Measurements from ENCODE around the gene MAGEE1.
A peak's percentile ranks its signal among the peaks of the same experiment; 100 is the strongest.

Gene MAGEE1, protein sequence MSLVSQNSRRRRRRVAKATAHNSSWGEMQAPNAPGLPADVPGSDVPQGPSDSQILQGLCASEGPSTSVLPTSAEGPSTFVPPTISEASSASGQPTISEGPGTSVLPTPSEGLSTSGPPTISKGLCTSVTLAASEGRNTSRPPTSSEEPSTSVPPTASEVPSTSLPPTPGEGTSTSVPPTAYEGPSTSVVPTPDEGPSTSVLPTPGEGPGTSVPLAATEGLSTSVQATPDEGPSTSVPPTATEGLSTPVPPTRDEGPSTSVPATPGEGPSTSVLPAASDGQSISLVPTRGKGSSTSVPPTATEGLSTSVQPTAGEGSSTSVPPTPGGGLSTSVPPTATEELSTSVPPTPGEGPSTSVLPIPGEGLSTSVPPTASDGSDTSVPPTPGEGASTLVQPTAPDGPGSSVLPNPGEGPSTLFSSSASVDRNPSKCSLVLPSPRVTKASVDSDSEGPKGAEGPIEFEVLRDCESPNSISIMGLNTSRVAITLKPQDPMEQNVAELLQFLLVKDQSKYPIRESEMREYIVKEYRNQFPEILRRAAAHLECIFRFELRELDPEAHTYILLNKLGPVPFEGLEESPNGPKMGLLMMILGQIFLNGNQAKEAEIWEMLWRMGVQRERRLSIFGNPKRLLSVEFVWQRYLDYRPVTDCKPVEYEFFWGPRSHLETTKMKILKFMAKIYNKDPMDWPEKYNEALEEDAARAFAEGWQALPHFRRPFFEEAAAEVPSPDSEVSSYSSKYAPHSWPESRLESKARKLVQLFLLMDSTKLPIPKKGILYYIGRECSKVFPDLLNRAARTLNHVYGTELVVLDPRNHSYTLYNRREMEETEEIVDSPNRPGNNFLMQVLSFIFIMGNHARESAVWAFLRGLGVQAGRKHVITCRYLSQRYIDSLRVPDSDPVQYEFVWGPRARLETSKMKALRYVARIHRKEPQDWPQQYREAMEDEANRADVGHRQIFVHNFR

DNA sequence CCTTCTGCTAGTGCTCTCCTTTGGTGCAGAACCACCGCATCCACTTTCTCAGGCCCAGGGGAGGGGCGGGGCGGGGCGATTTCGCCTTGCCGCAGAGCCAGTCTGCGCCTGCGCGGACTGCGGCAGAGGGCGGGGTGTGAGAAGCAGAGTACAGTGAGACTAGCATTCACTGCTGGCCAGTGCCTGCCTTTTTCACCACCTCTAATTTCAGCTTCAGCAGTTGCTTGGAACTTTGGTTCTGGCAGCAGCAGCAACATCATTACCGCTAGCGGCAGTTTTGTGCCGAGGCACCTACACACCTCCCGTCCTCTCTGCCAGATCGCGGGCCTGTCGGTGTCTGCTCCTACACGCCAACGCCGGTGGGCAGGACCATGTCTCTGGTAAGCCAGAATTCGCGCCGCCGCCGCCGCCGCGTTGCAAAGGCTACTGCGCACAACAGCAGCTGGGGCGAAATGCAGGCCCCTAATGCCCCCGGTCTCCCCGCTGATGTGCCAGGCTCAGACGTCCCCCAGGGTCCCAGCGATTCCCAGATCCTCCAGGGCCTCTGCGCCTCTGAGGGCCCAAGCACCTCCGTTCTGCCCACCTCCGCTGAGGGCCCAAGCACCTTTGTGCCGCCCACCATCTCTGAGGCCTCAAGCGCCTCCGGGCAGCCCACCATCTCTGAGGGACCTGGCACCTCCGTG is at the start of gene MAGEE1:
TSS of gene MAGEE1 (plus strand) at position 151 of the 683 bp plus-strand sequence. CDS start at position 372, 221 bp downstream.
- Mint-ChIP-seq H3K9me3 (no peaks in the 10 kb centered on the region), H3K27me3 (no peaks in the 10 kb centered on the region), H3K4me1 (peaks cover 0 to 8% of the 10 kb centered on the region in 2 donors), H3K27ac (peak within 1 kb of the TSS; percentile 76), H3K4me3 (peak within 1 kb of the TSS; percentile 89 to 95), H3K36me3 (no peaks in the 10 kb centered on the region)
- ATAC-seq (replicated peaks) (peak; percentile 87 to 90), DNase-seq (peak; percentile 70)

DNA sequence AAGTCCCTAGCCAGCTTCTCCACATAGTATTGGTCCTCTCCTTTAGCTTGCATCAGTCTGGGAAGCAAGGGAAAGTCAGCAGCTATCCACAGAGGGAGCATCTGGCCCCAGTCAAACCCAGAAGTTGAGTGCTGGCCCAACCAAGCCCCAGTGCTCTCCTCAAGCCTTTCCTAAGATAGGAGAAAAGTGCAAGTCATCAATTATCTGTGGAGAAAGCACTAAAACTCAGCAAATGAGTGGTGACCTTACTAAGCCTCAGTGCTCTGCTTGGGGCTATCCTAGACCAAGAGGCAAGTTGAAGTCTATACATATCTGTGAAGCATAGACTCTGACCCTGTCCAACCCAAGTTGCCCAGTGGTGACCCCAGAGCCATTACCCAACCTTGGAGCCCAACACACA is 28.5 kb upstream of the MAGEE1 start:
- Mint-ChIP-seq H3K4me3 (no peak overlapping the region), H3K36me3 (no peaks in the 10 kb centered on the region), H3K27ac (no peak overlapping the region), H3K27me3 (peaks cover 0 to 16% of the 10 kb centered on the region in 2 donors), H3K9me3 (no peaks in the 10 kb centered on the region), H3K4me1 (no peaks in the 10 kb centered on the region)
- ATAC-seq (replicated peaks): no peak
- no peak for DNase-seq

DNA sequence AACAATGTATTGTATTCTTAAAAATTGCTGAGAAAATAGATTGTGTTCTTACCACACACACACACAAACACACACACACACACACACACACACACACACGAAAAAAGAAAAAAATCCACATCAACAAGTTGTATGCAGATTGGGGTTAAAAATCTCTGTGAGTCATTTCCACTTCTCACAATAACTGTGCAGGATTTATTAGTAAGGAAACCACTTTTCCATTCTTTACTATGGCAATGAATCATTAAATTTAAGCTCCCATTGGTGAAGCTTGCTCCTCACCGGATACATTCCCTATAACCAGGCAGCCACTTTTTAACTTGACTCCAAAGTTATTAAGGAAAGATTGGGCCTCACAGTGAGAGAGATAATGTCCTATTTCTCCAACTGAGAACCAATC is 19.7 kb upstream of the MAGEE1 start:
- ATAC-seq (replicated peaks) (no peak), DNase-seq (no peak)
- Mint-ChIP-seq H3K36me3 (no peaks in the 10 kb centered on the region), H3K9me3 (no peaks in the 10 kb centered on the region), H3K4me3 (no peak overlapping the region), H3K4me1 (no peaks in the 10 kb centered on the region), H3K27me3 (peaks cover 0 to 11% of the 10 kb centered on the region in 2 donors), H3K27ac (no peak overlapping the region)

DNA sequence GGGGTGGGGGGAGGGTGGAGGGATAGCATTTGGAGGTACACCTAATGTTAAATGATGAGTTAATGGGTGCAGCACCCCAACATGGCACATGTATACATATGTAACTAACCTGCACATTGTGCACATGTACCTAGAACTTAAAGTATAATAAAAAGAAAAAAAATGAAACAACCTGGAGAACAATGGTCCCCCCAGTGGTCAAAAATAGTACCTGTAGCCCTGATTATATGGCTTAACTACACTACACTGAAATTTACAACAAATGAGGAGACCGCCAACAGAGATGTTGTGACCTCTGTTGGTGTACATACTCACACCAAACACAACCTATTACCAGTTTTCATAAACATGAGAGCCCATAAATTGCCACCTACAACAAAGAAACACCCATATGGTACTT is 7.3 kb upstream of the MAGEE1 start:
- peak in 1 of 2 donors; percentile 53 for ATAC-seq (replicated peaks)
- no peaks in the 10 kb centered on the region for H3K9me3 Mint-ChIP-seq

DNA sequence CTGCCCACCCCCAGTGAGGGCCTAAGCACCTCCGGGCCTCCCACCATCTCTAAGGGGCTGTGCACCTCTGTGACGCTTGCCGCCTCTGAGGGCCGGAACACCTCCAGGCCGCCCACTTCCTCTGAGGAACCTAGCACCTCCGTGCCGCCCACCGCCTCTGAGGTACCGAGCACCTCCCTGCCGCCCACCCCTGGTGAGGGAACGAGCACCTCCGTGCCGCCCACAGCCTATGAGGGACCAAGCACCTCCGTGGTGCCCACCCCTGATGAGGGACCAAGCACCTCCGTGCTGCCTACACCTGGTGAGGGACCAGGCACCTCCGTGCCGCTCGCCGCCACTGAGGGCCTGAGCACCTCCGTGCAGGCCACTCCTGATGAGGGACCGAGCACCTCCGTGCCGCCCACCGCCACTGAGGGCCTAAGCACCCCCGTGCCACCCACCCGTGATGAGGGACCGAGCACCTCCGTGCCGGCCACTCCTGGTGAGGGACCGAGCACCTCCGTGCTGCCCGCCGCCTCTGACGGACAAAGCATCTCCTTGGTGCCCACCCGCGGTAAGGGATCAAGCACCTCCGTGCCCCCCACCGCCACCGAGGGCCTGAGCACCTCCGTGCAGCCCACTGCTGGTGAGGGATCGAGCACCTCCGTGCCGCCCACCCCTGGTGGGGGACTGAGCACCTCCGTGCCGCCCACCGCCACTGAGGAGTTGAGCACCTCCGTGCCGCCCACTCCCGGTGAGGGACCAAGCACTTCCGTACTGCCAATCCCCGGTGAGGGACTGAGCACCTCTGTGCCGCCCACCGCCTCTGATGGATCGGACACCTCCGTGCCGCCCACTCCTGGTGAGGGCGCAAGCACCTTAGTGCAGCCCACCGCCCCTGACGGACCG is 977 bp downstream of the MAGEE1 start:
- H3K27ac Mint-ChIP-seq: peak overlapping the region; percentile 76
- no peaks in the 10 kb centered on the region for H3K27me3 Mint-ChIP-seq
- DNase-seq (peak; percentile 5), ATAC-seq (replicated peaks) (peak; percentile 55 to 68)
- no peaks in the 10 kb centered on the region for H3K9me3 Mint-ChIP-seq
- H3K4me3 Mint-ChIP-seq: peak overlapping the region; percentile 89 to 95
- H3K36me3 Mint-ChIP-seq: no peaks in the 10 kb centered on the region
- H3K4me1 Mint-ChIP-seq: peaks cover 0 to 8% of the 10 kb centered on the region in 2 donors

More for the DNA sequence above, 7.3 kb upstream of the MAGEE1 start:
- DNase-seq: no peak
- no peak overlapping the region for H3K27ac Mint-ChIP-seq
- no peaks in the 10 kb centered on the region for H3K36me3 Mint-ChIP-seq
- no peaks in the 10 kb centered on the region for H3K27me3 Mint-ChIP-seq
- peaks cover 2 to 11% of the 10 kb centered on the region in 2 donors for H3K4me1 Mint-ChIP-seq
- H3K4me3 Mint-ChIP-seq: no peak overlapping the region

DNA sequence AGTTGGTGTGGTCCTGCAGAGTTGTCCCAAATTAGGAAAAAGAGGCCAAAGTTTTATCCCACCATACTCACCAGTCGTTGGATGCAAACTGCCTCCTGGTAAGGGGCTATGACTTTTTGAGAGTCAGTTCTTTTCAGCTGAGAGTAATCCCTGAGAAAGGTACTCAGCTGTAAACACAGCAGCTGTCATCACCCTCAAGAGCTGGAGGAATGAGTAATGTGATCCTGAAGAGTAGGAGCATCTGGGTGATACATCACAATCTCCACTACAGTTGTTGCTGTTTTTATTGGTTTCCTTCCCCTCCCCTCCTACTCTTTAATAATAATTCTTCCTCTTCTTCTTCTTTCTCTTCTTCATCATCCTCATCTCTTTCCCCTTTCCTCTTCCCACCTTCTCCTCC is 5.7 kb downstream of the MAGEE1 start:
- no peaks in the 10 kb centered on the region for H3K27me3 Mint-ChIP-seq
- peaks cover 0 to 20% of the 10 kb centered on the region in 2 donors for H3K4me1 Mint-ChIP-seq
- DNase-seq (no peak), ATAC-seq (replicated peaks) (no peak)
- H3K36me3 Mint-ChIP-seq: no peaks in the 10 kb centered on the region
- H3K9me3 Mint-ChIP-seq: no peaks in the 10 kb centered on the region
- H3K4me3 Mint-ChIP-seq: no peak overlapping the region
- H3K27ac Mint-ChIP-seq: no peak overlapping the region

DNA sequence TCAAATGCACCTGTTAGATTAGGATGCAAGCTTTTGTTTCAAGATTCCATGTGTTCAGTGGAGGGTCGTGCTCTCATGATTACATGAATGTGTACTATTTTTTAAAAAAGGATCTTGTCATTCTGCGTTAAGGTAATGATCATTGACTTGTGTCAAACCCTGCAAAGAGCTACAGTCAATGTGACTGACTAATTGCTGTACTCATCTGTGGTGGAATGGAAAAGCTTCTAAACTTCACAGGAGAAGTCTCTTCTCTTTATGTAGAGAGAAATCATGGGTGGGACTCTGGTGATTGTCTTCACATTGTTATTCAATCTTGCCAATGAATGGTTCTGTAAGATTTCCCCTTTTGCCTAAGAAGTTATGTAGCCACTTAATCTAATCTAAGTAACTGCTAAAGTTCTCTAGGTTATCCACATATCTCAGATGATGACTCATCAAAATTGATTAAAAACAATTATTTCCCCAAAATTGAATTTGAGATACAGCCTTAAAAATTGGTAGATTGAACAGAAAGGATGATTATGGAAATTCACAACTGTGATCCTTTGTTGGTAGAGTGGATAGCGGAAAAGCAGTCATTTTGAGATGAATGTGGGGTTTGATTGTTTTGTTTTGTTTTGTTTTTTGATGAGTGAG is 6.7 kb downstream of the MAGEE1 start:
- ATAC-seq (replicated peaks) (peak in 1 of 2 donors; percentile 43), DNase-seq (no peak)
- Mint-ChIP-seq H3K36me3 (no peaks in the 10 kb centered on the region), H3K9me3 (no peaks in the 10 kb centered on the region), H3K27ac (no peak overlapping the region), H3K27me3 (no peaks in the 10 kb centered on the region), H3K4me1 (peaks cover 0 to 28% of the 10 kb centered on the region in 2 donors), H3K4me3 (no peak overlapping the region)

DNA sequence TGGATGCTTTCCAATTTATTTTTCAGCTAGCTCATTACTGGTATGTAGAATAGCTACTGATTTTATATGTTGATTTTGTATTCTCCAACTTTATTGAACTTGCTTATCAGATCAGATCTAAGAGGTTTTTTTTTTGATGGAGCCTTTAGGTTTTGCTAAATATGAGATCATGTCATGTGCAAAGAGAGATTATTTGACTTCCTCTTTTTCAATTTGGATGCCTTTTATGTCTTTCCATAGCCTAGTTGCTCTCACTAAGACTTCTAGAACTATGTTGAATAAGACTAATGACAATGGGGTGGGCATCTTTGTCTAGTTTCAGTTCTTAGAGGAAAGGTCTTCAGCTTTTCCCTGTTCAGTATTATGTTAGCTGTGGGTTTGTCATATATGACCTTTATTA is 11.7 kb downstream of the MAGEE1 start:
- H3K27ac Mint-ChIP-seq: no peak overlapping the region
- ATAC-seq (replicated peaks) (peak; percentile 27 to 29), DNase-seq (no peak)
- peaks cover 5 to 9% of the 10 kb centered on the region in 2 donors for H3K9me3 Mint-ChIP-seq
- no peak overlapping the region for H3K4me3 Mint-ChIP-seq
- peaks cover 0 to 23% of the 10 kb centered on the region in 2 donors for H3K4me1 Mint-ChIP-seq
- peaks cover 0 to 6% of the 10 kb centered on the region in 2 donors for H3K36me3 Mint-ChIP-seq
- H3K27me3 Mint-ChIP-seq: no peaks in the 10 kb centered on the region

DNA sequence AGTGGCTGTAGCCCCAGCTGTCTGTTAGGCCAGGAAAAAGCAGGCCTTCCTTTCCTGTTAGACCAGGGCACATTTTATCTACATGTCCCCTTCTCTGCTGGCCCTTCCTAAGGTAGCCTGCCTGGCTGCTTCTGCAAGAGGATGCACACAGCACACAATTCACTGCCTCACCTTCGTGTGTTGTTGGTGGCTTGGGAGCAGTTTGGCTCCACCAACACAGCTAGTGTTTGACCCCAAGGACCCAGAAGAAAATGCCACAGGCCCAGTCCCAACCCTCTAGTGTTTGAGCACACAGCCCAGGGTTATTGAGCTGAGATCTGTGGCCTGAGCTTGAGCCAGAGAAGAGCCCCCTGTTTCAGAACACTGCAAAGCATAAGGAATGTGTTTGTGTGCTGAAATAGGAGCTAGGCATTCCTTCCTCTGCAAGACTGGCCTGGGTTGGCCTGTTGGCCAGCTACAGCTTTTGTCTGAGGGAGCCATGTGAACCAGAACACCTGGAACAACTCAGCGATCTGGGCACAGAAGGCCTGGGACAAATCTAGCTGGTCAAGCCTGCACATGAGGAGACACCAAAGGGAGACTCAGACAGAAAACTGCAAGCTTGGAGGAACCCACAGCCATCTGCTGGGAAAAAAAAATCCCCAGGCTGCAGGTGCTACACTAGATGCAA is 26.4 kb downstream of the MAGEE1 start:
- Mint-ChIP-seq H3K27me3 (peaks cover 0 to 4% of the 10 kb centered on the region in 2 donors), H3K4me1 (peaks cover 4 to 6% of the 10 kb centered on the region in 2 donors), H3K9me3 (no peaks in the 10 kb centered on the region), H3K27ac (no peak overlapping the region), H3K4me3 (no peak overlapping the region), H3K36me3 (no peaks in the 10 kb centered on the region)
- no peak for ATAC-seq (replicated peaks)
- DNase-seq: no peak

DNA sequence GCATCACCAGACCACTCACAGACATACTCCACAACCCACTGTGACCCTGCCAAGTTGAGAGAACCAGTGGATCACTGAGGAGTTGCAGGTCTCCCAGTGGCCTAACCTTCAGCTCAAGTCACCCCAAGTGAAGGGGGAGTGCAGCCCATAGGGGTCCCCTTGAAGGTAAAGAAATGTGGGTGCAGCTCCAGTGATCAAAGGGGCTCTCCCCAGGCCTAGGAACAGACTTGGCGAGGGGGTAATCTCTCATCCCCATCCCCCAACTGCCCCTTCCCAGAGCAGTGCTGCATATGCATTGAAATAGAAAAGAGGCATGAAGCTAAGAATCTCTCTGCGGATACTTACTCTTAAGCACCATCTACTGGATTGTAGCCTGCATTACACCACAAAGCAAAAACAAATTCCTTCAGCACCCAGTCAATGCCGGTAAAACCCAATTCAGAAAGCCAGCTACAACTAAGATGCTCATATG is 27.0 kb downstream of the MAGEE1 start:
- Mint-ChIP-seq H3K4me1 (peaks cover 4 to 6% of the 10 kb centered on the region in 2 donors), H3K27ac (no peak overlapping the region), H3K4me3 (no peak overlapping the region), H3K27me3 (peaks cover 0 to 4% of the 10 kb centered on the region in 2 donors), H3K9me3 (no peaks in the 10 kb centered on the region), H3K36me3 (no peaks in the 10 kb centered on the region)
- DNase-seq: peak; percentile 3
- ATAC-seq (replicated peaks): peak; percentile 31 to 55

DNA sequence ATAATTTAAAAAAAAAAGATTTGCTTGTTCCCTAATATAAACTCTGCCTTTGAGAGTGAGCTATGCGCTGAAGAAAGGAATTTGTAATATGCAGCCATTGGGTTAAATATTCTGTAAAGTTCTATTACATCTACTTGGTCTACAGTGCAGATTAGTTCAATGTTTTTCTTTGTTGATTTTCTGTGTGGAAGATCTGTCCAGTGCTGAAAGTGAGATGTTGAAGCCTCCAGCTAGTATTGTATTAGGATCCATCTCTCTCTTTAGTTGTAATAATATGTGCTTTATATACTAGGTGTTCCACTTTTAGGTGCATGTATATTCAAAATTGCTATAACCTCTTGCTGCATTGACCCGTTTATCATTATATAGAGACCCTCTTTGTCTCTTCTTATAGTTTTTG is 49.8 kb downstream of the MAGEE1 start:
- Mint-ChIP-seq H3K27me3 (no peaks in the 10 kb centered on the region), H3K4me1 (no peaks in the 10 kb centered on the region), H3K9me3 (peaks cover 6 to 14% of the 10 kb centered on the region in 2 donors), H3K4me3 (no peak overlapping the region), H3K27ac (no peak overlapping the region), H3K36me3 (peaks cover 0 to 2% of the 10 kb centered on the region in 2 donors)
- ATAC-seq (replicated peaks) (no peak), DNase-seq (no peak)
